Naive B cell (primary cell): ENCODE data around the gene REG3G. TPM values are rescaled to one million over a fixed set of nuclear protein-coding genes. Genes with fewer than 3 reads are reported as not detected.
"Not testable (repeated sequence)": the region's sequence is repeated elsewhere in the genome, so short reads cannot be mapped to it uniquely, and the experiment has no call there.

Experiments
- ATAC-seq, 2 donors: fragments of 150-1000 bp; cut with Tn5 transposase; 2 replicates each; pipeline ENCODE4 v1.10.0; 2021; ENCODE audit warnings: low read depth in 2 of 2, mild to moderate bottlenecking in 2 of 2, moderate library complexity in 2 of 2
- DNase-seq: peaks from one replicate; pipeline ENCODE4 v3.0.0; 2022
- H3K27ac Mint-ChIP-seq, 6 donors: one replicate each; pipeline ENCODE4 v1.8.0; 2020 to 2022; ENCODE audit warnings: mild to moderate bottlenecking in 6 of 6, mixed read lengths in 6 of 6, moderate library complexity in 5 of 6, inconsistent platforms in 2 of 6
- H3K27me3 Mint-ChIP-seq, 3 donors: one replicate each; pipeline ENCODE4 v1.8.0; 2021 to 2022; ENCODE audit warnings: mixed read lengths in 3 of 3, mild to moderate bottlenecking in 1 of 3
- H3K36me3 Mint-ChIP-seq, 2 donors: one replicate each; pipeline ENCODE4 v1.8.0; 2020 to 2022; ENCODE audit warnings: mixed read lengths in 2 of 2, inconsistent platforms in 1 of 2, mild to moderate bottlenecking in 1 of 2
- H3K4me1 Mint-ChIP-seq, 3 donors: one replicate each; pipeline ENCODE4 v1.8.0; 2020 to 2022; ENCODE audit warnings: mixed read lengths in 3 of 3, inconsistent platforms in 1 of 3, mild to moderate bottlenecking in 1 of 3, moderate library complexity in 1 of 3
- H3K4me3 Mint-ChIP-seq, 8 donors: one replicate each; pipeline ENCODE4 v1.8.0; 2020 to 2022; ENCODE audit warnings: mild to moderate bottlenecking in 8 of 8, mixed read lengths in 8 of 8, moderate library complexity in 8 of 8, inconsistent platforms in 2 of 8
- H3K9me3 Mint-ChIP-seq, 7 donors: one replicate each; pipeline ENCODE4 v1.8.0; 2020 to 2022; ENCODE audit warnings: mixed read lengths in 7 of 7, mild to moderate bottlenecking in 5 of 7, inconsistent platforms in 2 of 7, moderate library complexity in 1 of 7
- polyA plus RNA-seq, 6 donors: library from polyadenylated mRNA; unstranded; fragments of 300-500 nt; fragmentation: Illumina TruSeq; gene quantifications; one replicate each; pipeline ENCODE4 v1.2.3, GENCODE V29; 2021; ENCODE audit warnings: low read depth in 6 of 6

REG3G gene
- polyA plus RNA-seq, 6 donors from 2014 or later, result not detected

- H3K27ac Mint-ChIP-seq, H3K36me3 Mint-ChIP-seq, H3K9me3 Mint-ChIP-seq, H3K4me3 Mint-ChIP-seq, H3K4me1 Mint-ChIP-seq, DNase-seq, ATAC-seq: not testable (repeated sequence)
- H3K27me3 Mint-ChIP-seq, result peaks cover 0 to 37% (median 20%) of the 10 kb centered on the region in 3 donors
Measured at GRCh38 chr2:79053486-79053885, 28.0 kb downstream of the REG3G start.

GRCh38 chr2:79054769-79055168 is 29.3 kb downstream of the REG3G start:
- H3K4me3 Mint-ChIP-seq, DNase-seq, H3K4me1 Mint-ChIP-seq, H3K27ac Mint-ChIP-seq, H3K9me3 Mint-ChIP-seq, H3K36me3 Mint-ChIP-seq, ATAC-seq: not testable (repeated sequence)
- peaks cover 0 to 34% (median 20%) of the 10 kb centered on the region in 3 donors for H3K27me3 Mint-ChIP-seq

GRCh38 chr2:79065201-79065600 is 39.7 kb downstream of the REG3G start:
- ATAC-seq (no peak), DNase-seq (no peak)
- H3K27ac Mint-ChIP-seq, result no peak overlapping the region
- H3K36me3 Mint-ChIP-seq, result no peaks in the 10 kb centered on the region
- H3K4me3 Mint-ChIP-seq, result no peak overlapping the region
- H3K4me1 Mint-ChIP-seq, result no peaks in the 10 kb centered on the region
- peaks cover 0 to 3% (median 0%) of the 10 kb centered on the region in 7 donors for H3K9me3 Mint-ChIP-seq
- H3K27me3 Mint-ChIP-seq, result peaks cover 4 to 14% (median 9%) of the 10 kb centered on the region in 3 donors

- Mint-ChIP-seq H3K27ac (no peak overlapping the region), H3K27me3 (peaks cover 4 to 23% (median 13%) of the 10 kb centered on the region in 3 donors), H3K4me3 (no peak overlapping the region), H3K4me1 (no peaks in the 10 kb centered on the region), H3K9me3 (peaks cover 0 to 3% (median 0%) of the 10 kb centered on the region in 7 donors), H3K36me3 (no peaks in the 10 kb centered on the region)
- no peak for DNase-seq
- ATAC-seq, result no peak
Measured at GRCh38 chr2:79071078-79071477, 45.6 kb downstream of the REG3G start.

Other genes with a start within 250 kb of the REG3G start
- gene REG1B, start 62.3 kb downstream of the REG3G start, polyA plus RNA-seq, result not detected
- not detected for gene REG1A, start 94.8 kb downstream of the REG3G start, polyA plus RNA-seq
- not detected for gene REG3A, start 134.1 kb downstream of the REG3G start, polyA plus RNA-seq